ENCODE results near the gene PHETA1. TPM values are rescaled to one million over a fixed set of nuclear protein-coding genes. Genes with fewer than 3 reads are reported as not detected.

Gene PHETA1
- total RNA-seq, 1 experiment from 2014 or later = 12.4 TPM

GRCh38 chr12:111349101-111349747 lies 19.7 kb downstream of the PHETA1 start:
- Mint-ChIP-seq H3K4me1 (no peaks in the 10 kb centered on the region; the same call in 1 of the 2 replicates), H3K9me3 (peaks cover 18% of the 10 kb centered on the region)

GRCh38 chr12:111347891-111348644 lies 20.8 kb downstream of the PHETA1 start:
- no peak for ATAC-seq
- Mint-ChIP-seq H3K36me3 (peaks cover 26% of the 10 kb centered on the region), H3K27me3 (ENCODE audit: low read depth) (peaks cover 4% of the 10 kb centered on the region; the same call in 1 of the 2 replicates), H3K4me3 (no peak overlapping the region), H3K4me1 (no peaks in the 10 kb centered on the region), H3K27ac (no peak overlapping the region), H3K9me3 (peaks cover 18% of the 10 kb centered on the region)
- DNase-seq (ENCODE audit: low spot score) = no peak
- ChIA-PET POLR2A (no interaction called here), CTCF (interaction anchor here (1.1 kb wide), 1 partner anchor 341 kb away, joined by 3 read pairs; no protein-coding TSS in a partner anchor)
- TF ChIP-seq, protein P1, sequence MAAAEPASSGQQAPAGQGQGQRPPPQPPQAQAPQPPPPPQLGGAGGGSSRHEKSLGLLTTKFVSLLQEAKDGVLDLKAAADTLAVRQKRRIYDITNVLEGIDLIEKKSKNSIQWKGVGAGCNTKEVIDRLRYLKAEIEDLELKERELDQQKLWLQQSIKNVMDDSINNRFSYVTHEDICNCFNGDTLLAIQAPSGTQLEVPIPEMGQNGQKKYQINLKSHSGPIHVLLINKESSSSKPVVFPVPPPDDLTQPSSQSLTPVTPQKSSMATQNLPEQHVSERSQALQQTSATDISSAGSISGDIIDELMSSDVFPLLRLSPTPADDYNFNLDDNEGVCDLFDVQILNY (CRISPR knock-in tag; IDR thresholded peaks at IDR 0.05) = no peak
- no peak for TF ChIP-seq CREM (CRISPR knock-in tag; IDR thresholded peaks at IDR 0.05)
- no peak for TF ChIP-seq NR1H2 (CRISPR knock-in tag; IDR thresholded peaks at IDR 0.05)
- no peak for TF ChIP-seq NFYB (CRISPR knock-in tag; conservative IDR thresholded peaks at IDR 0.05; ENCODE audit: low read depth)
- TF ChIP-seq, protein P2, sequence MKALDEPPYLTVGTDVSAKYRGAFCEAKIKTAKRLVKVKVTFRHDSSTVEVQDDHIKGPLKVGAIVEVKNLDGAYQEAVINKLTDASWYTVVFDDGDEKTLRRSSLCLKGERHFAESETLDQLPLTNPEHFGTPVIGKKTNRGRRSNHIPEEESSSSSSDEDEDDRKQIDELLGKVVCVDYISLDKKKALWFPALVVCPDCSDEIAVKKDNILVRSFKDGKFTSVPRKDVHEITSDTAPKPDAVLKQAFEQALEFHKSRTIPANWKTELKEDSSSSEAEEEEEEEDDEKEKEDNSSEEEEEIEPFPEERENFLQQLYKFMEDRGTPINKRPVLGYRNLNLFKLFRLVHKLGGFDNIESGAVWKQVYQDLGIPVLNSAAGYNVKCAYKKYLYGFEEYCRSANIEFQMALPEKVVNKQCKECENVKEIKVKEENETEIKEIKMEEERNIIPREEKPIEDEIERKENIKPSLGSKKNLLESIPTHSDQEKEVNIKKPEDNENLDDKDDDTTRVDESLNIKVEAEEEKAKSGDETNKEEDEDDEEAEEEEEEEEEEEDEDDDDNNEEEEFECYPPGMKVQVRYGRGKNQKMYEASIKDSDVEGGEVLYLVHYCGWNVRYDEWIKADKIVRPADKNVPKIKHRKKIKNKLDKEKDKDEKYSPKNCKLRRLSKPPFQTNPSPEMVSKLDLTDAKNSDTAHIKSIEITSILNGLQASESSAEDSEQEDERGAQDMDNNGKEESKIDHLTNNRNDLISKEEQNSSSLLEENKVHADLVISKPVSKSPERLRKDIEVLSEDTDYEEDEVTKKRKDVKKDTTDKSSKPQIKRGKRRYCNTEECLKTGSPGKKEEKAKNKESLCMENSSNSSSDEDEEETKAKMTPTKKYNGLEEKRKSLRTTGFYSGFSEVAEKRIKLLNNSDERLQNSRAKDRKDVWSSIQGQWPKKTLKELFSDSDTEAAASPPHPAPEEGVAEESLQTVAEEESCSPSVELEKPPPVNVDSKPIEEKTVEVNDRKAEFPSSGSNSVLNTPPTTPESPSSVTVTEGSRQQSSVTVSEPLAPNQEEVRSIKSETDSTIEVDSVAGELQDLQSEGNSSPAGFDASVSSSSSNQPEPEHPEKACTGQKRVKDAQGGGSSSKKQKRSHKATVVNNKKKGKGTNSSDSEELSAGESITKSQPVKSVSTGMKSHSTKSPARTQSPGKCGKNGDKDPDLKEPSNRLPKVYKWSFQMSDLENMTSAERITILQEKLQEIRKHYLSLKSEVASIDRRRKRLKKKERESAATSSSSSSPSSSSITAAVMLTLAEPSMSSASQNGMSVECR (CRISPR knock-in tag; IDR thresholded peaks at IDR 0.05; ENCODE audit: borderline replicate concordance) = no peak
- TF ChIP-seq, protein P3, sequence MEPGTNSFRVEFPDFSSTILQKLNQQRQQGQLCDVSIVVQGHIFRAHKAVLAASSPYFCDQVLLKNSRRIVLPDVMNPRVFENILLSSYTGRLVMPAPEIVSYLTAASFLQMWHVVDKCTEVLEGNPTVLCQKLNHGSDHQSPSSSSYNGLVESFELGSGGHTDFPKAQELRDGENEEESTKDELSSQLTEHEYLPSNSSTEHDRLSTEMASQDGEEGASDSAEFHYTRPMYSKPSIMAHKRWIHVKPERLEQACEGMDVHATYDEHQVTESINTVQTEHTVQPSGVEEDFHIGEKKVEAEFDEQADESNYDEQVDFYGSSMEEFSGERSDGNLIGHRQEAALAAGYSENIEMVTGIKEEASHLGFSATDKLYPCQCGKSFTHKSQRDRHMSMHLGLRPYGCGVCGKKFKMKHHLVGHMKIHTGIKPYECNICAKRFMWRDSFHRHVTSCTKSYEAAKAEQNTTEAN (CRISPR knock-in tag; IDR thresholded peaks at IDR 0.05) = no peak
- TF ChIP-seq, protein P4, sequence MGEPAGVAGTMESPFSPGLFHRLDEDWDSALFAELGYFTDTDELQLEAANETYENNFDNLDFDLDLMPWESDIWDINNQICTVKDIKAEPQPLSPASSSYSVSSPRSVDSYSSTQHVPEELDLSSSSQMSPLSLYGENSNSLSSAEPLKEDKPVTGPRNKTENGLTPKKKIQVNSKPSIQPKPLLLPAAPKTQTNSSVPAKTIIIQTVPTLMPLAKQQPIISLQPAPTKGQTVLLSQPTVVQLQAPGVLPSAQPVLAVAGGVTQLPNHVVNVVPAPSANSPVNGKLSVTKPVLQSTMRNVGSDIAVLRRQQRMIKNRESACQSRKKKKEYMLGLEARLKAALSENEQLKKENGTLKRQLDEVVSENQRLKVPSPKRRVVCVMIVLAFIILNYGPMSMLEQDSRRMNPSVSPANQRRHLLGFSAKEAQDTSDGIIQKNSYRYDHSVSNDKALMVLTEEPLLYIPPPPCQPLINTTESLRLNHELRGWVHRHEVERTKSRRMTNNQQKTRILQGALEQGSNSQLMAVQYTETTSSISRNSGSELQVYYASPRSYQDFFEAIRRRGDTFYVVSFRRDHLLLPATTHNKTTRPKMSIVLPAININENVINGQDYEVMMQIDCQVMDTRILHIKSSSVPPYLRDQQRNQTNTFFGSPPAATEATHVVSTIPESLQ (CRISPR knock-in tag; IDR thresholded peaks at IDR 0.05) = no peak
- TF ChIP-seq ZNF263 (CRISPR knock-in tag; IDR thresholded peaks at IDR 0.05; ENCODE audit: low read depth) = no peak
- TF ChIP-seq, protein P5, sequence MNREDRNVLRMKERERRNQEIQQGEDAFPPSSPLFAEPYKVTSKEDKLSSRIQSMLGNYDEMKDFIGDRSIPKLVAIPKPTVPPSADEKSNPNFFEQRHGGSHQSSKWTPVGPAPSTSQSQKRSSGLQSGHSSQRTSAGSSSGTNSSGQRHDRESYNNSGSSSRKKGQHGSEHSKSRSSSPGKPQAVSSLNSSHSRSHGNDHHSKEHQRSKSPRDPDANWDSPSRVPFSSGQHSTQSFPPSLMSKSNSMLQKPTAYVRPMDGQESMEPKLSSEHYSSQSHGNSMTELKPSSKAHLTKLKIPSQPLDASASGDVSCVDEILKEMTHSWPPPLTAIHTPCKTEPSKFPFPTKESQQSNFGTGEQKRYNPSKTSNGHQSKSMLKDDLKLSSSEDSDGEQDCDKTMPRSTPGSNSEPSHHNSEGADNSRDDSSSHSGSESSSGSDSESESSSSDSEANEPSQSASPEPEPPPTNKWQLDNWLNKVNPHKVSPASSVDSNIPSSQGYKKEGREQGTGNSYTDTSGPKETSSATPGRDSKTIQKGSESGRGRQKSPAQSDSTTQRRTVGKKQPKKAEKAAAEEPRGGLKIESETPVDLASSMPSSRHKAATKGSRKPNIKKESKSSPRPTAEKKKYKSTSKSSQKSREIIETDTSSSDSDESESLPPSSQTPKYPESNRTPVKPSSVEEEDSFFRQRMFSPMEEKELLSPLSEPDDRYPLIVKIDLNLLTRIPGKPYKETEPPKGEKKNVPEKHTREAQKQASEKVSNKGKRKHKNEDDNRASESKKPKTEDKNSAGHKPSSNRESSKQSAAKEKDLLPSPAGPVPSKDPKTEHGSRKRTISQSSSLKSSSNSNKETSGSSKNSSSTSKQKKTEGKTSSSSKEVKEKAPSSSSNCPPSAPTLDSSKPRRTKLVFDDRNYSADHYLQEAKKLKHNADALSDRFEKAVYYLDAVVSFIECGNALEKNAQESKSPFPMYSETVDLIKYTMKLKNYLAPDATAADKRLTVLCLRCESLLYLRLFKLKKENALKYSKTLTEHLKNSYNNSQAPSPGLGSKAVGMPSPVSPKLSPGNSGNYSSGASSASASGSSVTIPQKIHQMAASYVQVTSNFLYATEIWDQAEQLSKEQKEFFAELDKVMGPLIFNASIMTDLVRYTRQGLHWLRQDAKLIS (CRISPR knock-in tag; IDR thresholded peaks at IDR 0.05; ENCODE audit: borderline replicate concordance) = no peak
- TF ChIP-seq ETV6 (CRISPR knock-in tag; IDR thresholded peaks at IDR 0.05) = no peak
- TF ChIP-seq ZNF232 (CRISPR knock-in tag; IDR thresholded peaks at IDR 0.05) = no peak
- TF ChIP-seq ZNF532 (CRISPR knock-in tag; IDR thresholded peaks at IDR 0.05; ENCODE audit: borderline replicate concordance) = no peak

More at GRCh38 chr12:111349101-111349747, 19.7 kb downstream of the PHETA1 start:
- Mint-ChIP-seq H3K27me3 (ENCODE audit: low read depth) (peaks cover 4% of the 10 kb centered on the region; the same call in 1 of the 2 replicates), H3K27ac (no peak overlapping the region), H3K4me3 (no peak overlapping the region), H3K36me3 (peaks cover 26% of the 10 kb centered on the region)
- TF ChIP-seq ZNF263 (CRISPR knock-in tag; IDR thresholded peaks at IDR 0.05; ENCODE audit: low read depth) = no peak
- no peak for TF ChIP-seq IRF2 (CRISPR knock-in tag; IDR thresholded peaks at IDR 0.05; ENCODE audit: borderline replicate concordance, low read depth)
- DNase-seq (ENCODE audit: low spot score) (no peak), ATAC-seq (no peak)
- ChIA-PET CTCF (interaction anchor here (1.1 kb wide), 1 partner anchor 343 kb away, joined by 3 read pairs; no protein-coding TSS in a partner anchor), POLR2A (no interaction called here)

Measured in WTC11 (cell line).